Activated B cell treated with CpG ODN at 0.5 μM for 24 hours (primary cell): ENCODE data around the gene PM20D1. TPM values are rescaled to one million over a fixed set of nuclear protein-coding genes. Genes with fewer than 3 reads are reported as not detected.

Experiments used
- ATAC-seq: fragments of 200-7000 bp; cut with Tn5 transposase; one replicate; pipeline ENCODE4 v1.10.0; 2021; ENCODE audit warnings: low read depth, mild to moderate bottlenecking, moderate library complexity
- CTCF ChIA-PET: fragments of 350-600 bp; sonication (Branson Sonifier 250); formaldehyde crosslinking; loops from one replicate; lab custom pipeline; 2021; ENCODE audit warnings: antibody characterized with exemption; lab: Charles Lee
- POLR2A ChIA-PET: fragments of 350-600 bp; sonication (Branson Sonifier 250); formaldehyde crosslinking; loops from one replicate; lab custom pipeline; 2021; ENCODE audit warnings: antibody characterized with exemption; lab: Charles Lee
- DNase-seq: peaks from one replicate; pipeline ENCODE4 v3.0.0; 2022
- H3K27ac Mint-ChIP-seq: one replicate; pipeline ENCODE4 v1.8.0; 2020; ENCODE audit warnings: mixed read lengths
- H3K27me3 Mint-ChIP-seq: one replicate; pipeline ENCODE4 v1.8.0; 2021; ENCODE audit warnings: mixed read lengths
- H3K36me3 Mint-ChIP-seq: one replicate; pipeline ENCODE4 v1.8.0; 2021; ENCODE audit warnings: low read depth, mixed read lengths
- H3K4me1 Mint-ChIP-seq: one replicate; pipeline ENCODE4 v1.8.0; 2021; ENCODE audit warnings: mixed read lengths
- H3K4me3 Mint-ChIP-seq: one replicate; pipeline ENCODE4 v1.8.0; 2020; ENCODE audit warnings: mild to moderate bottlenecking, mixed read lengths
- H3K9me3 Mint-ChIP-seq: one replicate; pipeline ENCODE4 v1.8.0; 2020; ENCODE audit warnings: mixed read lengths
- CTCF ChIP-seq: fragments of 200-600 bp; IDR thresholded peaks from one replicate; pipeline ENCODE4 v1.8.0; 2022; ENCODE audit warnings: antibody characterized with exemption, mild to moderate bottlenecking
- intact Hi-C: fragments of 100-400 bp; cut with micrococcal nuclease; formaldehyde crosslinking; loops from one replicate; pipeline ENCODE4 v1.15.1; 2024
- total RNA-seq: library from RNA; stranded (reverse); gene quantifications from 2 replicates; pipeline ENCODE4 v1.2.3, GENCODE V29; 2022

PM20D1 gene
- total RNA-seq, 1 donor from 2014 or later = 2.1 TPM

DNA sequence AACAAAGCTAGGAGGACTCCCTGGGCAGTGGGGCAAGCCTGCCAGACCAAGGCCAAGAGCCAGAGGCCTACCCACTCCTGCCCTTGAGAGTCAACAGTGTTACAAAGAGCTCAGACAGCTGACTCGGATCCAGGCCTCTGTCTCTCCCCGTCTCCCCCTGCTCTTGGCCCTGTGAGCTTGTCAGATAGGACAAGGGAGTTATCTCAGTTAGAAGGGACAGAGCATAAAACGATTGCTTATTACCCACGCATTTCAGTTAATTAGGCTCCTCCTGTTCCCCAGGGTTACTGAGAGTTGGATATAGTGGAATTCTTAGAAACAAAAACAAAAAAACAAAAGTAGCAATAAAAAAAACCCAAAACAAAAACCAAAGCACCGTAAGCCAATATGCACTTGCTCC, 38.3 kb downstream of the PM20D1 start:
- Mint-ChIP-seq H3K4me3 (peak overlapping the region; percentile 95), H3K27ac (peak overlapping the region; percentile 66), H3K27me3 (no peaks in the 10 kb centered on the region), H3K4me1 (peaks cover 64% of the 10 kb centered on the region), H3K36me3 (peaks cover 31% of the 10 kb centered on the region), H3K9me3 (no peaks in the 10 kb centered on the region)
- DNase-seq (no peak), ATAC-seq (no peak)
- intact Hi-C loops = loop anchor here (2.0 to 5.0 kb wide), 2 partner anchors 19 to 106 kb away; no protein-coding TSS in a partner anchor
- CTCF ChIA-PET = interaction anchor here (1.0 to 2.4 kb wide), 3 partner anchors 17 to 166 kb away, joined by 3 to 6 read pairs (median 6); no protein-coding TSS in a partner anchor
- POLR2A ChIA-PET = interaction anchor here (0.9 to 4.9 kb wide), 8 partner anchors 15 to 180 kb away, joined by 3 to 40 read pairs (median 6); partner anchors contain the start of genes ELK4, PM20D1 and RAB29
- TF ChIP-seq CTCF = no peak

GRCh38 chr1:205810448-205811157, 39.3 kb downstream of the PM20D1 start:
- no peak for ATAC-seq
- Mint-ChIP-seq H3K27me3 (no peaks in the 10 kb centered on the region), H3K27ac (no peak overlapping the region), H3K9me3 (no peaks in the 10 kb centered on the region), H3K4me1 (peaks cover 74% of the 10 kb centered on the region), H3K36me3 (peaks cover 35% of the 10 kb centered on the region), H3K4me3 (peak overlapping the region; percentile 95)
- intact Hi-C loops = loop anchor here (5.0 kb wide), 1 partner anchor 107 kb away; no protein-coding TSS in a partner anchor
- DNase-seq = no peak
- no peak for TF ChIP-seq CTCF
- POLR2A ChIA-PET = interaction anchor here (0.6 to 4.9 kb wide), 5 partner anchors 18 to 522 kb away, joined by 4 to 40 read pairs (median 5); partner anchors contain the start of genes ELK4, PM20D1 and RAB29
- CTCF ChIA-PET = interaction anchor here (1.0 to 2.4 kb wide), 4 partner anchors 16 to 167 kb away, joined by 3 to 6 read pairs (median 4); no protein-coding TSS in a partner anchor

- peaks cover 80% of the 10 kb centered on the region for H3K4me1 Mint-ChIP-seq
- no peak overlapping the region for H3K27ac Mint-ChIP-seq
- H3K9me3 Mint-ChIP-seq = no peaks in the 10 kb centered on the region
- peaks cover 35% of the 10 kb centered on the region for H3K36me3 Mint-ChIP-seq
- no peaks in the 10 kb centered on the region for H3K27me3 Mint-ChIP-seq
- DNase-seq = no peak
- no peak for ATAC-seq
- CTCF ChIA-PET = interaction anchor here (1.2 to 2.4 kb wide), 2 partner anchors 98 to 167 kb away, joined by 3 to 6 read pairs; no protein-coding TSS in a partner anchor
- POLR2A ChIA-PET = interaction anchor here (0.6 to 4.9 kb wide), 4 partner anchors 17 to 697 kb away, joined by 5 to 40 read pairs (median 9); partner anchors contain the start of genes PM20D1 and RAB29
- H3K4me3 Mint-ChIP-seq = no peak overlapping the region
- TF ChIP-seq CTCF = no peak
- intact Hi-C loops = loop anchor here (5.0 kb wide), 1 partner anchor 107 kb away; no protein-coding TSS in a partner anchor
These were observed 40.0 kb downstream of the PM20D1 start for GRCh38 chr1:205809942-205810345.

DNA sequence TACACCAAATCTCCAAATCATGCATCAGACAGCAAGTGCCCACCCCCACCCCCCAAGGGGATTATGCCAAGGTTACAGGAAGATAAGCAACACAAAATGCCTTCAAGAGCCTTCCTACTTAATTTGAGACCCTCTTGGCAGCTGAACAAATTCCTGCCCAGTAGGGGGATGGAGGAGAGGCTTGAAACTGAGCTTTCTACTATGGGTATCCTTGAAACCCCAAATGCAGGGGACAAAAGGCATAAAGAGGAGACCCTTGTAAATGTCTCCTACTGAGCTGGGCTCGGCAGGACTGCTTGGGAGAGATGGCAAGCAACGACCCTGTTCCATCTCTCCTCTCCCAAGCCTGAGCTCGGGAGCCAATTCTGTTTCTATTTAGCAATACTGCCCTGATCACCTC, 40.5 kb downstream of the PM20D1 start:
- H3K27ac Mint-ChIP-seq = peak overlapping the region; percentile 6
- POLR2A ChIA-PET = interaction anchor here (0.6 to 4.9 kb wide), 3 partner anchors 17 to 697 kb away, joined by 6 to 40 read pairs (median 12); partner anchors contain the start of gene RAB29
- no peaks in the 10 kb centered on the region for H3K9me3 Mint-ChIP-seq
- no peak overlapping the region for H3K4me3 Mint-ChIP-seq
- no peak for ATAC-seq
- H3K27me3 Mint-ChIP-seq = no peaks in the 10 kb centered on the region
- no peak for DNase-seq
- peaks cover 37% of the 10 kb centered on the region for H3K36me3 Mint-ChIP-seq
- CTCF ChIA-PET = interaction anchor here (1.2 to 1.3 kb wide), 2 partner anchors 99 to 297 kb away, joined by 3 read pairs; no protein-coding TSS in a partner anchor
- no peak for TF ChIP-seq CTCF
- peaks cover 82% of the 10 kb centered on the region for H3K4me1 Mint-ChIP-seq
- intact Hi-C loops = no loop called here
